ENCODE measurements around the gene PTPN3. TPM values are rescaled to one million over a fixed set of nuclear protein-coding genes. Genes with fewer than 3 reads are reported as not detected.

Gene PTPN3
- total and polyA plus RNA-seq, 4 donors, result 6.3 to 30.3 (median 23.5) TPM

DNA sequence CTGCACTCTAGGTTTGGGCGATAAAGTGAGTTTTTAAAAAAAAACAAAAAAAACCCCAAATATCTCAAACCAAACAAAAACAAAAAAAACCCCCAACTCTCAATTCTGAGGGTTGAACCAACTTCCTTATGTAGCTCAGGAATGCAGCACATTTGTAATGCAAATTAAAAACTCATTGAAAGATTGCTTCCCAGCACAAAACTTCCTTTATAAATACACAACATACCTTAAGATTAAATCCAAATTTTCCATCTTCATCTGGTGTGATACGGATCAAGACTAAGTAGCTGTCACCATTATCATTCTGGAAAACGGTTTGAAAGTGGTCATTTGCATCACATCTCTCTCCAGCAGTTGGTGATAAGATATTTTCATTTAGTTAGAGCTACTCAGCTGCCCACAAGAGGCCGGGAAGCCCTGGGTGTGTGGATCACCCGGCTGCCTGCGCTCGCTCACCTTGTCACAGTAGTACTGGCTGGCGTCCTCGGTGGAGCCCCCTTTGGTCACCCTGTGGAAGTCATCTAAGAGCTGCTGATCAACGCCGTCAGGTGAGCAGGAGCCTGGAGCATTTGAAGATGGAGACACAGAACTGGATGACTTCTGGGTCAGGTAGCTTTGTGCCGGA lies 88.2 kb downstream of the PTPN3 start:
- Histone ChIP-seq H3K4me1 (ENCODE audit: control insufficient read depth in 4 of 4, insufficient read depth in 4 of 4, low read length in 3 of 4) (no peaks in the 10 kb centered on the region), H3K36me3 (ENCODE audit: control insufficient read depth in 4 of 4, insufficient read depth in 3 of 4, low read depth in 1 of 4, low read length in 3 of 4) (peaks cover 21 to 60% (median 44%) of the 10 kb centered on the region in 4 donors), H3K9me3 (ENCODE audit: control insufficient read depth in 4 of 4, low read length in 3 of 4) (no peaks in the 10 kb centered on the region), H3K4me3 (ENCODE audit: low read depth in 1 of 3, low read length in 3 of 3) (no peak overlapping the region), H3K27me3 (ENCODE audit: control insufficient read depth in 4 of 4, insufficient read depth in 4 of 4, low read length in 3 of 4) (no peaks in the 10 kb centered on the region), H3K9ac (ENCODE audit: low read depth in 1 of 2, low read length in 2 of 2) (no peak overlapping the region), H3K27ac (ENCODE audit: low read depth in 1 of 2, low read length in 2 of 2) (no peak overlapping the region)
- TF ChIP-seq FOXA2 (IDR thresholded peaks at IDR 0.05) (no peak), MAX (IDR thresholded peaks at IDR 0.05) (no peak), NR2F2 (IDR thresholded peaks at IDR 0.05) (no peak), EGR1 (IDR thresholded peaks at IDR 0.05; ENCODE audit: low read depth in 2 of 2) (no peak), HNF4G (IDR thresholded peaks at IDR 0.05) (no peak), RXRA (IDR thresholded peaks at IDR 0.05) (no peak), GABPA (IDR thresholded peaks at IDR 0.05 in 1 of 2, conservative IDR thresholded peaks at IDR 0.05 in 1 of 2) (no peak), JUND (IDR thresholded peaks at IDR 0.05) (no peak), YY1 (IDR thresholded peaks at IDR 0.05) (no peak), FOXA1 (IDR thresholded peaks at IDR 0.05) (no peak), RAD21 (IDR thresholded peaks at IDR 0.05) (no peak), HNF4A (conservative IDR thresholded peaks at IDR 0.05) (no peak), REST (IDR thresholded peaks at IDR 0.05) (no peak), SP1 (IDR thresholded peaks at IDR 0.05) (no peak)
- TF ChIP-seq, protein P1, sequence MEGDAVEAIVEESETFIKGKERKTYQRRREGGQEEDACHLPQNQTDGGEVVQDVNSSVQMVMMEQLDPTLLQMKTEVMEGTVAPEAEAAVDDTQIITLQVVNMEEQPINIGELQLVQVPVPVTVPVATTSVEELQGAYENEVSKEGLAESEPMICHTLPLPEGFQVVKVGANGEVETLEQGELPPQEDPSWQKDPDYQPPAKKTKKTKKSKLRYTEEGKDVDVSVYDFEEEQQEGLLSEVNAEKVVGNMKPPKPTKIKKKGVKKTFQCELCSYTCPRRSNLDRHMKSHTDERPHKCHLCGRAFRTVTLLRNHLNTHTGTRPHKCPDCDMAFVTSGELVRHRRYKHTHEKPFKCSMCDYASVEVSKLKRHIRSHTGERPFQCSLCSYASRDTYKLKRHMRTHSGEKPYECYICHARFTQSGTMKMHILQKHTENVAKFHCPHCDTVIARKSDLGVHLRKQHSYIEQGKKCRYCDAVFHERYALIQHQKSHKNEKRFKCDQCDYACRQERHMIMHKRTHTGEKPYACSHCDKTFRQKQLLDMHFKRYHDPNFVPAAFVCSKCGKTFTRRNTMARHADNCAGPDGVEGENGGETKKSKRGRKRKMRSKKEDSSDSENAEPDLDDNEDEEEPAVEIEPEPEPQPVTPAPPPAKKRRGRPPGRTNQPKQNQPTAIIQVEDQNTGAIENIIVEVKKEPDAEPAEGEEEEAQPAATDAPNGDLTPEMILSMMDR (IDR thresholded peaks at IDR 0.05; ENCODE audit: low read depth, low read length, missing input control), result no peak
- TF ChIP-seq, protein P2, sequence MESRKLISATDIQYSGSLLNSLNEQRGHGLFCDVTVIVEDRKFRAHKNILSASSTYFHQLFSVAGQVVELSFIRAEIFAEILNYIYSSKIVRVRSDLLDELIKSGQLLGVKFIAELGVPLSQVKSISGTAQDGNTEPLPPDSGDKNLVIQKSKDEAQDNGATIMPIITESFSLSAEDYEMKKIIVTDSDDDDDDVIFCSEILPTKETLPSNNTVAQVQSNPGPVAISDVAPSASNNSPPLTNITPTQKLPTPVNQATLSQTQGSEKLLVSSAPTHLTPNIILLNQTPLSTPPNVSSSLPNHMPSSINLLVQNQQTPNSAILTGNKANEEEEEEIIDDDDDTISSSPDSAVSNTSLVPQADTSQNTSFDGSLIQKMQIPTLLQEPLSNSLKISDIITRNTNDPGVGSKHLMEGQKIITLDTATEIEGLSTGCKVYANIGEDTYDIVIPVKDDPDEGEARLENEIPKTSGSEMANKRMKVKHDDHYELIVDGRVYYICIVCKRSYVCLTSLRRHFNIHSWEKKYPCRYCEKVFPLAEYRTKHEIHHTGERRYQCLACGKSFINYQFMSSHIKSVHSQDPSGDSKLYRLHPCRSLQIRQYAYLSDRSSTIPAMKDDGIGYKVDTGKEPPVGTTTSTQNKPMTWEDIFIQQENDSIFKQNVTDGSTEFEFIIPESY (IDR thresholded peaks at IDR 0.05), result no peak
- 77% methylated on average over 12 of the region's 12 CpGs for WGBS
- no peak for DNase-seq (ENCODE audit: low spot score)
